HG03103 (cell line): Measurements from ENCODE around the gene SCTR.
"Not testable (repeated sequence)": the region's sequence is repeated elsewhere in the genome, so short reads cannot be mapped to it uniquely, and the experiment has no call there.

Experiments used
- ATAC-seq: cut with Tn5 transposase; IDR thresholded peaks from one replicate; pipeline ENCODE4 v1.9.1; 2021; ENCODE audit warnings: low read depth; ENCODE audit not compliant: unreplicated experiment

SCTR gene

DNA sequence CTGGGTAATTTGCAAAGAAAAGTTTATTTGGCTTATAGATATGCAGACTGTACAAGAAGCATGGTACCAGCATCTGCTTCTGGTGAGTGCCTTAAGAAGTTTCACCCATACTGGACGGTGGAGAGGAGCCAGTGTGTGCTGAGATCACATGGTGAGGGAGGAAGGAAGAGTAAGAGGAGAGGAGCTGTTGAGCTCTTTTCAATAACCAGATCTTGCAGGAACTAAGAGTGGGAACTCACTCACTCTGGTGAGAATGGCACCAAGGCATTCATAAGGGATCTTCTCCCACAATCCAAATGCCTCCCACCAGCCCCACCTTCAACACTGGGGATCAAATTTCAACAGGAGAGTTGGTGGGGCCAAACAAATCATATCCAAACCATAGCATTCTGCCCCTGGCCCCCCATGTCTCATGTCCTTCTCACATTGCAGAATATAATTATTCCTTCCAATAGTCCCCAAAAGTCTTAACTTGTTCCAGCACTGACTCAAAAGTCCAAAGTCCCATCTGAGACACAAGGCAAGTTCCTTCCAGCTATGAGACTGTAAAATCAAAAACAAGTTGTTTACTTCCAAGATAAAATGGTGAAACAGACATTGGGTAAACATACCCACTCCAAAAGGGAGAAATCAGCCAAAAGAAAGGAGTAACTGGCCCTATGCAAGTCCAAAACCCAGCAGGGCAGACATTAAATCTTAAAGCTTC lies 104.3 kb downstream of the SCTR start:
- ATAC-seq, result no peak

DNA sequence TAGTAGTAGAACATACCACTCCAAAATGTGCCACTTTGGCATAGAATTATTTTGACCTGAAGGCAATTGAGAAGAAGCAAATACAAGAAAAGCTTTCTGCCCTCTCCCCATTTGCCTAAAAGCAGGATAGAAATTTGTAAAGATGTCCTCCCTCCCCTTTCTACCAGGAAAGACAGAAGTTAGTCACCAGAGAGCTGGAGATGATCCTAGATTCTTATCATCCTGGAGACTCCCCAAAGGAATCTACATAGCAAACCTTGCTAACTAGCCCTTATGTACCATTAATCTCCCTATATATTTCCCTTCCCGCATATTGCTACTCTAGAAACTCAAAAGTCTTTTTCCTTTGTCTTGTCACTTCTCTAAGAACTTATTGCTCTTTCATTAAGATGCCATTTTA lies 105.2 kb downstream of the SCTR start:
- ATAC-seq, result no peak

DNA sequence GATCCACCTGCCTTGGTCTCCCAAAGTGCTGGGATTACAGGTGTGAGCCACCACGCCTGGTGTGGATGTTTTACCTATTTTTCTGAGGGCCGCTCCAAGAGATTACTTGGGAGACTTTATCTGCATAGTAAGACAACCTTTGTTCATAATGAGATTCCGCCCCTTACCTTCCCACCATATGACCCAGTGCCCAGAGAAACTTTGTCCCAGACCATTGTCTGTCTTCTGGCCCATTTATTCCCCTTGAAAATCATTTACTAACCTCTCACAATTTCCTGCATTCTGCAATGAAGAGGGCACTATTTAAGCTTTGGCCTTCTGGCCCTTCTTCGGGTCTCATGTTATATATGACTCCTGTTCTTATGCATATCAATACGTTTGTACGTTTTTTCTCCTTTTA lies 106.4 kb downstream of the SCTR start:
- no peak for ATAC-seq

DNA sequence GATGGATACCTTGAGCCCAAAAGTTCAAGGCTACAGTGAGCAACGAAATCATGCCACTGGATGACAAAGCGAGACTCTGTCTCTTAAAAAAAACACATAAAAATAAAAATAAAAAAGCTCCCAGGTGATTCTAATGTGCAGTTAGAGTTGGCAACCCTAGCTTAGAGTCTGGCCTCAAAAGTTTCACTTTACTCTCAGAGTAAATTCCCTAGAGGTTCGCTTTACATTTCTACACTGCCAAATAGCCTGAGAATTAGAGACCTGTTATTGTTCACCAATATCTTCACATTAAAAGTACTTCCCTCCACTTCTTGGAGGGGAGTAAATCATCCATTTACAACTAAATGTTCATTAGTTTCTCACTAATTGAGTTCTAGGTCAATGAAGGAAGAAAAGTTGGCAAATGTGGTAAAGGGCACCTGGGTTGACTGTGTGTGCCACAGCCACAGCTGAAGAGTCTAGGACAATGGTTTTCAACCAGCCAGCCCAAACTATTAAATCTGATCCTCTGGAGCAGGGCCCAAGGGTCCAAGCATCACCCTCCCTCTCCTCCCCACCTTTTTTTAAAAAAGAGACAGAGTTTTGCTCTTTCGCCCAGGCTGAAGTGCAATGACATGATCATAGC lies 107.9 kb downstream of the SCTR start:
- no peak for ATAC-seq

DNA sequence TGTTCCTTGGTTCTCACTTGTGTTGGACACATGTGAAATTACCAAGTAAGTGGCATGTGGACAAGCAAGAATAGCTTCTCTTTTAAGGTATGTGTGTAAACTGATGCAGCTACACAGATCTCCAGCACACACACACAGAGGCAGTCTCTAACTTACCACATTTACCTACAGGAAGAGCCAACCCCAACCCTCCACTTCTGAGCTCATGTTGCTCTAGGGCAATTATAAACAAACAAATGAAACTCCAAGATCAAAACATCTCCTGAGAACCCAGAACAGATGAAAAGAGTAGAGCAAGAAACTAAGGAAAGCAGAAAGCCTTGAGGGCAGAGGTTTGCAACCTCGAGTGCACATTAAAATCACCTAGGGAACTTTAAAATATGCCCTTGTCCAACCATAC lies 108.7 kb downstream of the SCTR start:
- no peak for ATAC-seq

DNA sequence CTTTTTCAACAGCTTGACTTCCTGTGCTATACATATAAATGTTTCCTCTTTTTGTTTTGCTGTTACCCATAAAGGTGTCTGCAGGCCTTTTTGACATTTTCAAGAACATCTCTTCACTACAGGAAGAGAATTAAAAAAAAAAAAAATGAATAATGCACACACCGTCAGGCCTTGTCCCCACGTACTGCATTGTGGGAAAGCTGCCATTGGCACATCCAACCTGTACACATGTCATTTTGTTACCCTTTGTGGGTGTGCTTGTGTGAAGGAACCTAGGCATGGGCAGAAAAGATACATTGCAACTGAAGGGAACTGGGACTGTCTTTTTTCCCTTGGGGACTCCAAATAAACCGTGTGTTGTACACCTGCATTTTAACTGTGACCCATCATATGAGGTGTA lies 109.4 kb downstream of the SCTR start:
- no peak for ATAC-seq

DNA sequence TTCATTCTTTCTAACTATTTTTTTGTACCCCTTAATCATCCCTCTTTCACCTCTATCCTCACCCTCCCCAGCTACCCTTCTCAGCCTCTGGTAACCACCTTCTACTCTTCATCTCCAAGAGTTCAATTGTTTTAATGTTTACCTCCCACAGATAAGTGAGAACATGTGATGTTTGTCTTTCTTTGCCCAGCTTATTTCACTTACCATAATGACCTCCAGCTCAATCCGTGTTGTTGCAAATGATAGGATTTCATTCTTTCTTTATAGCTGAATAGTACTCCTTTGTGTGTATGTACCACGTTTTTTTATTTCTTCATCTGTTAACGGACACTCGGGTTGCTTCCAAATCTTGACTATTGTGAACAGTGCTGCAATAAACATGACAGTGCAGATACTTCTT lies 114.8 kb downstream of the SCTR start:
- ATAC-seq, result no peak

DNA sequence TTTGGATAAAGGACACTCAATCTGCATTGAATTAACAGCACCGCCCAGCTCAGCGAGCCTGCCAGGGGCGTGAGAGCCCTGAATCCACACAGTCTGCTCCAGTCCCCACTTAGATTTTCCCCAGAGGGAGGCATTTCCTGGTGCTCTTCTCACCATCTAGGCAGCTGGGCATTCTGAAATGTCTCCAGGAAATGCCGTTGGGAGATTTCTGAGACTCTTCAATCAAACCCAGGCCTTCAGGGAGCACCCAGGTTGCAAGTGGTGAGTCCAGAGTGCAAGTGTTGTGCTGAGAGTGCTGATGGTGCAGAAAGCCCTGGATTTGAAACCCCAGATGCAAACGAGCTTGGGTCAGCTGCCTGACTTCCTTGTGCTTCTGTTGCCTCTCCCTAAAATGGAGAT lies 116.1 kb downstream of the SCTR start:
- ATAC-seq, result no peak

DNA sequence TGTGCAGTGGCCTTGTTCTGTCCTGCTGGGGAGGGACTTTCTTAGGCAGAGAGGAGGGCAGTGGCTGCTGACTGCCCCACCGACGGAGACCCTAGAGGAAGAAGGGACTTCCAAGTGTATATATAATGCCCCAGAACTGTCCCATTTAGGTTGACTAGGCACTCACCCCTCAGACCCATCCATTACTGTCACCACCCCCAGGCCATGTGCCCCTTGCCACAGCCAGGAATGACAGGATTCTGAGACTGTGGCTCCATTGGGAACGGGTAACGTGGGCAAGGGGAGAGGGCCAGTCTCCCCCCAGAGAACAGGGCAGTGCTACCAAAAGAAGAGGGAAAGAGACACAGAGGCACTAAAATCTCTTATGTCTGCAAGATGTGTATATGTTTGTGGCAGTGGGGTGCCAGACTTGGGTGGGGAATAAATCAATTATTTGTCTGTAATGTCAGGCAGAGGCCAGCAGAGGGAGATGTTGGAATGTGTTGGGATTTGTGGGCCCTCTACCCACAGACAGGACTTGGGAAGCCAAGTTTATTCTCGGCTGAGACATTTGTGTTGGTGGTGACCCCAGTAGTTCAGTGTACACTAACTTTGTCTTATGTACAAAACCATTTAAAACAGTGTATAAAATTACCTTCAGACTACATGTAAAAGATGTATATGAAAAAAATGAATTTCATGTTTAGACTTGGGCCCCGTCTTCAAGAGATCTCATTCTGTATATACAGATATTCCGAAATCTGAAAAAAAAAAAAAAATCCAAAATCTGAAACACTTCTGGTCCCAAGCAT lies 116.7 kb downstream of the SCTR start:
- no peak for ATAC-seq

DNA sequence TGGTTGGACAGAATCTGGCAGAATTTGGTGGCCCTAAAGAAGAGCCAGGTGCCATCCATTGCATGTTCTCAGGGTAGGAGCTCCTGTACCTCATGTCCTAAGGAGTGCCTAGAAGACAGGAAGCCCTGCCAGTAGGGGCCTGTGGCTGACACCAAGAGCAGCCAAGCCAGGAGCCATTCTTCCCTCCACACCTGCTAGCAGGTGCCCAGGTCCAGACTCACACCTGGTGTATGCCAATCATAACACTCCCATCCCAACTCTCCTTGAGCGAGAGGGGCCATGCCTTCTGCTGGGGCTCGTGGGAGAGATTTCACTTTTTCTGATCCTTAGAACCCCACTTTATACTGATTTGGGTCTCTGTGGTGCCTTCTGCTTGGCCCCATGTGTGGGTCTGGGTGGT lies 119.1 kb downstream of the SCTR start:
- ATAC-seq, result no peak

DNA sequence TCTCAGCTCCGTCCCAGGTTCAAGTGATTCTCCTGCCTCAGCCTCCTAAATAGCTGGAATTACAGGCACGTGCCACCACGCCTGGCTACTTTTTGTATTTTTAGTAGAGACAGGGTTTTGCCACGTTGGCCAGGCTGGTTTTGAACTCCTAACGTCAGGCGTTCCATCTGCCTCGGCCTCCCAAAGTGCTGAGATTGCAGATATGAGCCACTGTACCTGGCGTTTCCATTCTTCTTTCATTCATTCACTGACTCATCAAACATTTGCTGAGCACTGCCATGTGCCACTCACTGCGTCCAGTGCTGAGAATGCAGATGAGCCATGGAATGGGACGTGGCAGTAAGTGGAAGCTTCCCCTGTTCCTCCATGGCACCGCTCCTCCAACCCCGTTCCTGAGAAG lies 120.7 kb downstream of the SCTR start:
- ATAC-seq, result not testable (repeated sequence)

DNA sequence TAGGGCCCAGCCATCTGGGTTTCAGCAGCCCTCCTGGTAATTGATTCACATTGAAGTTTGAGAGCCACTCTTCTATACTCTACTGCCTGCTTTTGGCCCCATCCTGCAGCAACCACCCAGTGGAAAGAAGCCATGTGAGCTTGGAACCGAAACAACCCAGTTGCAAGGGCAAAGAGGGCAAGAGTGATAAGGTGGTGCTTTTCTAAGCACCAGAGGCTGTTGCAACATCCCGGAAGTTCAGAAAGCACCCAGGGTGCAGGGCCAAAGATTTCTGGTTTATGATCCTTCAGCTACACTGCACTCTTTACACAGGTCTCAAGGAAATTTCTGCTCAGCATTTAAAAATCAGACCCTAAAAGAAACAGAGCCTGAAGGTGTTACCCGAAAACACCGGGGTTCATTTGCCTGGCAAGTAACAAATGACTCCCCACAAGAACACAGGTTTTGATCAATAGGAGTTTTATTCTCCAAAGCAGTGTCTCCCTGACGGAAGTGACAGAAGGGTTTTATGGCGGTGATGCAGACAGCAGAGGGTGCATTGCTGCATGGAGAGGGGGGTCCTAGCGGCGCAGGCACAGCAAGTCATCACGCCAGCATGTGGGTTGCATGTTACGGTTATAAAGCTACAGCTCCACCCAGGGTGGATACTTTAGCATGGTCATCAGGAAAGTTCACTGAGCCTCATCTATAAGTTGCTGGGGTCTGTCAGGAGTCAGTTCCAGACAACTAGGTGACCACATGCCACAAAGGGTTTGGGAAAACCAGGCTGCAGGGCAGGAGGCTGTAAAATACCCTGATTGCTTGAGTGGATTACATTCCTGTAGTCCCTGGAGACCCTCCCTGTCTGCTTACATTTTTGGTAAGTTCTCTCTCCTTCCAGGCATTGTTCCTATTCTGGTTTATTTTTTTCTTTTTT lies 121.4 kb downstream of the SCTR start:
- ATAC-seq, result no peak

DNA sequence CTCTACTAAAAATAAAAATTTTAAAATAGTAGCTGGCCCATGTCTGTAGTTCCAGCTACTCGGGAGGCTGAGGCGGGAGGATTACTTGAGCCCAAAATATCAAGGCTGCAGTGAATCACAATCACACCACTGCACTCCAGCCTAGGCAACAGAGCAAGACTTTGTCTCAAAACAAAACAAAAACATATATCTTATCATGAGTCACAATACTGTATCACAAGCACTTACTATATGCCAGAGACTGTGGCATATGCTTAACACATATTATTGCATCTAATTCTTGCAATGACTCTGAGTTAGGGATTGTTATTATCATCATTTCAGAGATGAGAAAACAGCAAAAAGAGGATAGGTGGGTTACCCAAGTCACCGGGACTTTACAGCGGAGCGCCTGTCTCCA lies 122.2 kb downstream of the SCTR start:
- no peak for ATAC-seq

DNA sequence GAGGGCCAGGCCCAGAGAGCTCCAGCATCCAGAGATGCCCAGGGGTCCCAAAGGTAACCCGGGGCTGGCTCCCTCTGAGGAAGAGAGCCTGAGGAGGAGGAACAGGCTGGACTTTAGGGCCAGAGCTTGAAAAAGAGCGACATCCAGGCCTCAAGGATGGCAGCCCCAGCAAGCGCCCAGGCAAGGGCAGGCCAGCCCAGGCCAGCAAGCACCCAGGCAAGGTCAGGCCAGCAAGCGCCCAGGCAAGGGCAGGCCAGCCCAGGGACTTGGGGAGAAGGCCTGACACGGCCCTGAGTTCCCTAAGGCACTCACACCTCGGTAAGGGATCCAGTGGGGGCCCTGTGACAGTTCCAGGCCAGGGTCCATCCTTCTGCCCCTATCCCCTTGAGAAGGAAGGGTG lies 127.1 kb downstream of the SCTR start:
- no peak for ATAC-seq

DNA sequence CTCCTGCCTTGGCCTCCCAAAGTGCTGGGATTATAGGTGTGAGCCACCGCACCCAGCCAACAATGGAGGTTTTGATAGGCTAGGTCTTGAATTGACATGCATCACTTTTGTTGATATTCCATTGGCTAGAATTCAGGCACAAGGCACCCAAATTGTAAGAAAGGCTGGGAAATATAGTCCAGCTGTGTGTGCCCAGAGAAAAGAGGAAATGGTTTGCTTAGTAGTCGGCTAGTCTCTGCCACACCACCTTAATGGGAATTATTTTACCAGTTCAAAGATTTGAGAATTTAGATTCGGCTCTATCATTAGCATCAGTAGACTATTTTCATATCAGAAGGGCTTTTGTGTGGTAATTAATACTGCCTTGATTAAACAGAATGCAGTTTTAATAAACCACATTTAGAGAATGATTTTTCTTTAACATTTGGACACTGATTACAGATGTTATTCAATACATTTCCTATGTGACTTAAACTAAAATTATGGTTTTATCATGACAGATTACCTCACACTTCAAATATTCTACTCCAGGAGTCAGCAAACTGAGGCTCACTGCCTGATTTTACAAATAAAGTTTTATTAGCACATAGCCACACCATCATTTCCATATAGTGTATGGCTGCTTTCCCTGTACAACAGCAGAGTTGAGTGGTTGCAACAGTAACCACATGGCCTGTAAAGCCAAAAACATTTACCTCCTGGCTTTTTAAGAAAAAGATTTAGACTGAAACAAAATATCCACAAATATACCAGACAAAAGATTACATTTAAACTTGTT lies 130.1 kb downstream of the SCTR start:
- ATAC-seq, result no peak
